ENCODE measurements around the gene SCYL2.
"Not testable (repeated sequence)": the region's sequence is repeated elsewhere in the genome, so short reads cannot be mapped to it uniquely, and the experiment has no call there.

The SCYL2 gene

GRCh38 chr12:100265732-100266584, 1.0 kb upstream of the SCYL2 start:
- no peak for DNase-seq

- DNase-seq, result no peak
These were observed 467 bp upstream of the SCYL2 start for GRCh38 chr12:100266585-100266834.

GRCh38 chr12:100267603-100268281, 765 bp downstream of the SCYL2 start:
- no peak for DNase-seq

GRCh38 chr12:100268835-100269564, 2.0 kb downstream of the SCYL2 start:
- no peak for DNase-seq

GRCh38 chr12:100273782-100274181, 6.8 kb downstream of the SCYL2 start:
- no peak for DNase-seq

- DNase-seq, result no peak
These were observed 7.3 kb downstream of the SCYL2 start for GRCh38 chr12:100274291-100274690.

- DNase-seq, result no peak
These were observed 12.2 kb downstream of the SCYL2 start for GRCh38 chr12:100279159-100279558.

- DNase-seq, result no peak
These were observed 12.7 kb downstream of the SCYL2 start for GRCh38 chr12:100279607-100280244.

- DNase-seq, result not testable (repeated sequence)
These were observed 17.6 kb downstream of the SCYL2 start for GRCh38 chr12:100284556-100284955.

- DNase-seq, result no peak
These were observed 22.1 kb downstream of the SCYL2 start for GRCh38 chr12:100289038-100289437.

GRCh38 chr12:100290016-100290415, 23.0 kb downstream of the SCYL2 start:
- no peak for DNase-seq

- DNase-seq, result no peak
These were observed 26.0 kb downstream of the SCYL2 start for GRCh38 chr12:100293017-100293416.

GRCh38 chr12:100294366-100294765, 27.4 kb downstream of the SCYL2 start:
- DNase-seq, result not testable (repeated sequence)

GRCh38 chr12:100295764-100296555, 29.0 kb downstream of the SCYL2 start:
- DNase-seq, result no peak

GRCh38 chr12:100302081-100302480, 35.1 kb downstream of the SCYL2 start:
- no peak for DNase-seq

- no peak for DNase-seq
These were observed 36.9 kb downstream of the SCYL2 start for GRCh38 chr12:100303831-100304230.

GRCh38 chr12:100304334-100304733, 37.4 kb downstream of the SCYL2 start:
- not testable (repeated sequence) for DNase-seq

GRCh38 chr12:100308138-100308537, 41.2 kb downstream of the SCYL2 start:
- not testable (repeated sequence) for DNase-seq

GRCh38 chr12:100311317-100311716, 44.3 kb downstream of the SCYL2 start:
- no peak for DNase-seq

GRCh38 chr12:100317371-100317770, 50.4 kb downstream of the SCYL2 start:
- no peak for DNase-seq

- no peak for DNase-seq
These were observed 57.5 kb downstream of the SCYL2 start for GRCh38 chr12:100324498-100324897.

- no peak for DNase-seq
These were observed 59.2 kb downstream of the SCYL2 start for GRCh38 chr12:100326208-100326607.

- no peak for DNase-seq
These were observed 62.8 kb downstream of the SCYL2 start for GRCh38 chr12:100329800-100330199.
